H9 (cell line): ENCODE results near the gene SLC5A12. TPM values are rescaled to one million over a fixed set of nuclear protein-coding genes. Genes with fewer than 3 reads are reported as not detected.

Experiments used
- DNase-seq: peaks from one replicate; pipeline ENCODE4 v3.0.0-alpha.2; 2017
- H2AFZ ChIP-seq: one replicate; pipeline ENCODE4 v1.6.1; 2013; ENCODE audit warnings: mild to moderate bottlenecking, low read length, control low read depth, moderate library complexity
- H2AK5ac ChIP-seq: 2 replicates; pipeline ENCODE4 v1.6.1; 2013; ENCODE audit warnings: low read length, control low read depth, mixed read lengths; ENCODE audit not compliant: insufficient read length
- H2BK120ac ChIP-seq: one replicate; pipeline ENCODE4 v1.6.1; 2013; ENCODE audit warnings: low read depth, mild to moderate bottlenecking, low read length, control low read depth, inconsistent platforms; ENCODE audit not compliant: poor library complexity, severe bottlenecking
- H2BK12ac ChIP-seq: 2 replicates; pipeline ENCODE4 v1.6.1; 2013; ENCODE audit warnings: low read length, control low read depth, mixed read lengths, low read depth; ENCODE audit not compliant: insufficient read length
- H2BK15ac ChIP-seq: 2 replicates; pipeline ENCODE4 v1.6.1; 2013; ENCODE audit warnings: low read depth, low read length, control low read depth
- H2BK20ac ChIP-seq: one replicate; pipeline ENCODE4 v1.6.1; 2013; ENCODE audit warnings: low read depth, mild to moderate bottlenecking, low read length, control low read depth, inconsistent platforms; ENCODE audit not compliant: poor library complexity, severe bottlenecking
- H2BK5ac ChIP-seq: 2 replicates; pipeline ENCODE4 v1.6.1; 2013; ENCODE audit warnings: low read length, control low read depth, mixed read lengths; ENCODE audit not compliant: insufficient read length
- H3K14ac ChIP-seq: 2 replicates; pipeline ENCODE4 v1.6.1; 2013; ENCODE audit warnings: low read length, control low read depth; ENCODE audit not compliant: insufficient read depth
- H3K18ac ChIP-seq: 2 replicates; pipeline ENCODE4 v1.6.1; 2013; ENCODE audit warnings: low read depth, mild to moderate bottlenecking, mixed read lengths, low read length, control low read depth; ENCODE audit not compliant: insufficient read length
- H3K23ac ChIP-seq: 2 replicates; pipeline ENCODE4 v1.6.1; 2013; ENCODE audit warnings: low read length, control low read depth, mixed read lengths, low read depth; ENCODE audit not compliant: insufficient read length
- H3K23me2 ChIP-seq: 2 replicates; pipeline ENCODE4 v1.6.1; 2013; ENCODE audit warnings: low read depth, mild to moderate bottlenecking, mixed read lengths, low read length, control low read depth; ENCODE audit not compliant: insufficient read length, poor library complexity, severe bottlenecking
- H3K27ac ChIP-seq: 2 replicates; pipeline ENCODE4 v1.5.1; 2013; ENCODE audit warnings: low read length, control low read depth, mixed read lengths, low read depth; ENCODE audit not compliant: insufficient read length
- H3K27me3 ChIP-seq: 2 replicates; pipeline ENCODE4 v1.6.1; 2013; ENCODE audit warnings: low read length, control low read depth, inconsistent platforms; ENCODE audit not compliant: insufficient read depth
- H3K4ac ChIP-seq: 2 replicates; pipeline ENCODE4 v1.6.1; 2013; ENCODE audit warnings: low read depth, mild to moderate bottlenecking, control low read depth, inconsistent platforms, low read length, moderate library complexity
- H3K4me1 ChIP-seq: 2 replicates; pipeline ENCODE4 v1.6.1; 2013; ENCODE audit warnings: low read length, control low read depth, inconsistent platforms; ENCODE audit not compliant: insufficient read depth
- H3K4me2 ChIP-seq: 2 replicates; pipeline ENCODE4 v1.6.1; 2013; ENCODE audit warnings: low read length, control low read depth, mixed read lengths; ENCODE audit not compliant: insufficient read length, insufficient read depth
- H3K56ac ChIP-seq: 2 replicates; pipeline ENCODE4 v1.6.1; 2013; ENCODE audit warnings: low read depth, mild to moderate bottlenecking, mixed read lengths, low read length, control low read depth; ENCODE audit not compliant: insufficient read length
- H3K79me1 ChIP-seq: 2 replicates; pipeline ENCODE4 v1.6.1; 2013; ENCODE audit warnings: low read depth, mild to moderate bottlenecking, moderate library complexity, low read length, control low read depth, inconsistent platforms; ENCODE audit not compliant: insufficient read depth, poor library complexity, severe bottlenecking
- H3K79me2 ChIP-seq: 2 replicates; pipeline ENCODE4 v1.6.1; 2013; ENCODE audit warnings: low read length, control low read depth, inconsistent platforms; ENCODE audit not compliant: insufficient read depth
- H3K9ac ChIP-seq: 2 replicates; pipeline ENCODE4 v1.6.1; 2013; ENCODE audit warnings: low read length, control low read depth, mixed read lengths; ENCODE audit not compliant: insufficient read length; ENCODE audit errors: extremely low read depth
- H3K9me3 ChIP-seq: one replicate; pipeline ENCODE4 v1.6.1; 2013; ENCODE audit warnings: low read depth, low read length, inconsistent platforms; ENCODE audit not compliant: control insufficient read depth
- H3T11ph ChIP-seq: one replicate; pipeline ENCODE4 v1.6.1; 2013; ENCODE audit warnings: mild to moderate bottlenecking, low read length, control low read depth, inconsistent platforms
- H4K20me1 ChIP-seq: one replicate; pipeline ENCODE4 v1.6.1; 2013; ENCODE audit not compliant: control insufficient read depth, insufficient read length, insufficient read depth
- H4K5ac ChIP-seq: 2 replicates; pipeline ENCODE4 v1.6.1; 2013; ENCODE audit warnings: low read depth, mild to moderate bottlenecking, mixed read lengths, low read length, control low read depth; ENCODE audit not compliant: insufficient read length
- H4K8ac ChIP-seq: replicated peaks from 2 replicates; pipeline ENCODE4 v1.6.1; 2013; ENCODE audit warnings: low read length, control low read depth, mixed read lengths, low read depth; ENCODE audit not compliant: insufficient read length
- H4K91ac ChIP-seq: 2 replicates; pipeline ENCODE4 v1.6.1; 2013; ENCODE audit warnings: low read depth, mild to moderate bottlenecking, moderate library complexity, mixed read lengths, low read length, control low read depth; ENCODE audit not compliant: insufficient read length
- H3K27ac Mint-ChIP-seq, 3 experiments: 2 replicates in 2 of 3; 3 replicates in 1 of 3; pipeline ENCODE4 v1.8.0; 2020 to 2021; ENCODE audit warnings: mixed read lengths in 3 of 3, mild to moderate bottlenecking in 1 of 3, moderate library complexity in 1 of 3
- H3K27me3 Mint-ChIP-seq: 2 replicates; pipeline ENCODE4 v1.8.0; 2021; ENCODE audit warnings: low read depth, mild to moderate bottlenecking, moderate library complexity, mixed read lengths
- H3K36me3 Mint-ChIP-seq, 3 experiments: 2 replicates in 2 of 3; 3 replicates in 1 of 3; pipeline ENCODE4 v1.8.0; 2020 to 2021; ENCODE audit warnings: low read depth in 3 of 3, mixed read lengths in 3 of 3; ENCODE audit not compliant: insufficient read depth in 1 of 3
- H3K4me1 Mint-ChIP-seq, 2 experiments: 2 replicates each; pipeline ENCODE4 v1.8.0; 2020; ENCODE audit warnings: mixed read lengths in 2 of 2
- H3K4me3 Mint-ChIP-seq, 2 experiments: 2 replicates in 1 of 2; 3 replicates in 1 of 2; pipeline ENCODE4 v1.8.0; 2020 to 2021; ENCODE audit warnings: mild to moderate bottlenecking in 2 of 2, mixed read lengths in 2 of 2, moderate library complexity in 1 of 2
- H3K9me3 Mint-ChIP-seq, 2 experiments: 2 replicates in 1 of 2; 3 replicates in 1 of 2; pipeline ENCODE4 v1.8.0; 2020; ENCODE audit warnings: mild to moderate bottlenecking in 2 of 2, mixed read lengths in 2 of 2, moderate library complexity in 1 of 2
- WGBS: extraction: QIAGEN DNeasy Blood & Tissue Kit; methylation state at CpG from one replicate; pipeline ENCODE4 v1.1.7; 2013; ENCODE audit warnings: missing lambda C conversion rate, low lambda C conversion rate, mixed read lengths; ENCODE audit not compliant: insufficient read length; ENCODE audit errors: extremely low coverage; 5-methylcytosine and 5-hydroxymethylcytosine counted together
- total RNA-seq: library from RNA; stranded (reverse); gene quantifications from 2 replicates; pipeline ENCODE4 v1.2.1, GENCODE V29; 2021
- TF ChIP-seq, protein P1 (sequence below): fragments of 200-600 bp; sonication (generic); conservative IDR thresholded peaks from 3 replicates; pipeline ENCODE4 v1.8.0; 2021; ENCODE audit warnings: antibody characterized with exemption, mild to moderate bottlenecking

Gene SLC5A12
- total RNA-seq, 1 experiment from 2014 or later = 2.7 TPM

DNA sequence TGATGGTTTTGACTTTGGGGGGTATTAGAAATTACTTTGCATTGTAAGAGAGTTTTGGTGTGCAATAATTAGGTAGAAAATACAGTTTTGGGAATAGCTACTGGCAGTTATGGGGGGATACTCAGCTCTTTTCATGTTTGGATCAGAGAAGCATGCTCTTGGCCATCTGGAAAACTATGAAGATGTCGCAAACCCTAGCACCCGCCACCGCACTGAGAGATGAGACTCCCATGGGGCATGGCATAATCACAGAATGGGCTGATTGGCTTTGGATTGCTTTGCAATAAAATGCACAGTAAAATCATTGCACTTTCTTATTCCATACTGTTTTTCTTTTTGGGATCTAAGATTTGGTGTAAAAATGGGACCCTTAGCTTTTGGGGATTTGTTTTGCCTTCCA is 43.5 kb upstream of the SLC5A12 start:
- Histone ChIP-seq H2BK20ac (no peak overlapping the region), H3K27me3 (no peaks in the 10 kb centered on the region), H3K4me2 (no peak overlapping the region), H3K4me1 (0 out of 2 replicates have a peak, but pooled peaks cover 5% of the 10 kb centered on the region), H3K14ac (no peak overlapping the region), H3T11ph (no peak overlapping the region), H3K18ac (no peak overlapping the region), H2AFZ (no peak overlapping the region), H4K91ac (no peak overlapping the region), H2AK5ac (no peak overlapping the region), H4K5ac (no peak overlapping the region), H4K20me1 (no peaks in the 10 kb centered on the region), H3K4ac (no peak overlapping the region), H3K27ac (no peak overlapping the region), H2BK12ac (no peak overlapping the region), H2BK120ac (no peak overlapping the region), H4K8ac (no peak overlapping the region), H3K9me3 (no peaks in the 10 kb centered on the region), H3K56ac (no peak overlapping the region), H2BK5ac (no peak overlapping the region), H3K23me2 (no peaks in the 10 kb centered on the region), H3K79me2 (no peaks in the 10 kb centered on the region), H2BK15ac (no peak overlapping the region), H3K9ac (no peak overlapping the region), H3K79me1 (no peaks in the 10 kb centered on the region), H3K23ac (no peak overlapping the region)
- no peaks in the 10 kb centered on the region; a peak in 2 of 7 replicates for H3K36me3 Mint-ChIP-seq
- H3K9me3 Mint-ChIP-seq = 0 out of 5 replicates have a peak, but pooled peaks cover 0 to 1% of the 10 kb centered on the region in 2 experiments
- H3K27me3 Mint-ChIP-seq = no peaks in the 10 kb centered on the region; the same call in 1 of the 2 replicates
- WGBS = no CpG with 5 or more reads among the region's 3 CpGs
- TF ChIP-seq, protein P1, sequence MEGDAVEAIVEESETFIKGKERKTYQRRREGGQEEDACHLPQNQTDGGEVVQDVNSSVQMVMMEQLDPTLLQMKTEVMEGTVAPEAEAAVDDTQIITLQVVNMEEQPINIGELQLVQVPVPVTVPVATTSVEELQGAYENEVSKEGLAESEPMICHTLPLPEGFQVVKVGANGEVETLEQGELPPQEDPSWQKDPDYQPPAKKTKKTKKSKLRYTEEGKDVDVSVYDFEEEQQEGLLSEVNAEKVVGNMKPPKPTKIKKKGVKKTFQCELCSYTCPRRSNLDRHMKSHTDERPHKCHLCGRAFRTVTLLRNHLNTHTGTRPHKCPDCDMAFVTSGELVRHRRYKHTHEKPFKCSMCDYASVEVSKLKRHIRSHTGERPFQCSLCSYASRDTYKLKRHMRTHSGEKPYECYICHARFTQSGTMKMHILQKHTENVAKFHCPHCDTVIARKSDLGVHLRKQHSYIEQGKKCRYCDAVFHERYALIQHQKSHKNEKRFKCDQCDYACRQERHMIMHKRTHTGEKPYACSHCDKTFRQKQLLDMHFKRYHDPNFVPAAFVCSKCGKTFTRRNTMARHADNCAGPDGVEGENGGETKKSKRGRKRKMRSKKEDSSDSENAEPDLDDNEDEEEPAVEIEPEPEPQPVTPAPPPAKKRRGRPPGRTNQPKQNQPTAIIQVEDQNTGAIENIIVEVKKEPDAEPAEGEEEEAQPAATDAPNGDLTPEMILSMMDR = no peak
- peaks cover 19 to 22% of the 10 kb centered on the region in 2 experiments for H3K4me1 Mint-ChIP-seq
- H3K4me3 Mint-ChIP-seq = no peak overlapping the region
- H3K27ac Mint-ChIP-seq = no peak overlapping the region
- no peak for DNase-seq
